ENCODE results near the gene RPS23.

DNA sequence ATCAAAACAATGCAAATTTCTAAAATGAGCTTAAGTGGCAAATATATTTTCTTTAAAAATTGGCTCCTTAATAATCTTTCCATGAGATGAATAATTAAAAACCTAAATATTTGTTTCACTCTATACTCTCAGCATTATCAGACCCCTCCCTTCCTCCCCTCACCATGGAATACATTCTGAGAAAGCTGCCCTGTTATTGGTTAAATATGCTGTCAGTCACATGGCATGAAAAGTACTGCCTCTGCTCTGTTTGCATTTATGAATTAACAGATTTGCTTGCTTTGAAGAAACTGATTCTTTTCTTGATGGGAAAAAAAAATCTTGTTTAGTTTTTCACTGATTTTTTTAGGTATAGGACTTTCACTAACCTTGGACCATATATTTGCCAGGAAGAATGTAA lies 17.0 kb upstream of the RPS23 start:
- no peak for TF ChIP-seq CTCF (IDR thresholded peaks at IDR 0.05)
- no peak for TF ChIP-seq POLR2A (IDR thresholded peaks at IDR 0.05)

All from thyroid gland (tissue), 4 donors.